HFFc6 (cell line): ENCODE data around the gene AIFM1. TPM values are rescaled to one million over a fixed set of nuclear protein-coding genes. Genes with fewer than 3 reads are reported as not detected.

Source experiments
- DNase-seq: peaks from one replicate; pipeline ENCODE4 v3.0.0-alpha.2; 2018
- H3K27ac Mint-ChIP-seq: 2 replicates; pipeline ENCODE4 v1.8.0; 2020; ENCODE audit warnings: mild to moderate bottlenecking, mixed read lengths
- H3K27me3 Mint-ChIP-seq: 2 replicates; pipeline ENCODE4 v1.8.0; 2021; ENCODE audit warnings: mild to moderate bottlenecking, moderate library complexity, mixed read lengths; ENCODE audit not compliant: insufficient read depth
- H3K36me3 Mint-ChIP-seq: 2 replicates; pipeline ENCODE4 v1.8.0; 2021; ENCODE audit warnings: low read depth, mixed read lengths
- H3K4me1 Mint-ChIP-seq: 2 replicates; pipeline ENCODE4 v1.8.0; 2020; ENCODE audit warnings: low read depth, mixed read lengths
- H3K4me3 Mint-ChIP-seq: 2 replicates; pipeline ENCODE4 v1.8.0; 2020; ENCODE audit warnings: mild to moderate bottlenecking, moderate library complexity, mixed read lengths
- H3K9me3 Mint-ChIP-seq: 2 replicates; pipeline ENCODE4 v1.8.0; 2020; ENCODE audit warnings: mild to moderate bottlenecking, mixed read lengths
- total RNA-seq, 6 experiments: library from RNA; stranded (reverse); fragmentation: NEBNext Ultra II Directional; extraction: Animal tissue kit (Norgen Biotek cat#: 25700); gene quantifications; 2 replicates in 1 of 6; 3 replicates in 5 of 6; pipeline ENCODE4 v1.2.3, GENCODE V29; 2021
- TF ChIP-seq, protein P1 (sequence below): fragments of 200-600 bp; sonication (generic); IDR thresholded peaks from 2 replicates; pipeline ENCODE4 v1.5.0; 2021; ENCODE audit warnings: antibody characterized with exemption, mild to moderate bottlenecking

Gene AIFM1
- total RNA-seq, 6 experiments from 2014 or later = 31.9 to 39.5 (median 33.8) TPM

GRCh38 chrX:130197464-130197863 is 31.8 kb upstream of the AIFM1 start:
- Mint-ChIP-seq H3K27me3 (no peaks in the 10 kb centered on the region; the same call in 1 of the 2 replicates), H3K27ac (no peak overlapping the region), H3K4me1 (no peaks in the 10 kb centered on the region), H3K4me3 (no peak overlapping the region), H3K9me3 (no peaks in the 10 kb centered on the region), H3K36me3 (no peaks in the 10 kb centered on the region)
- TF ChIP-seq, protein P1, sequence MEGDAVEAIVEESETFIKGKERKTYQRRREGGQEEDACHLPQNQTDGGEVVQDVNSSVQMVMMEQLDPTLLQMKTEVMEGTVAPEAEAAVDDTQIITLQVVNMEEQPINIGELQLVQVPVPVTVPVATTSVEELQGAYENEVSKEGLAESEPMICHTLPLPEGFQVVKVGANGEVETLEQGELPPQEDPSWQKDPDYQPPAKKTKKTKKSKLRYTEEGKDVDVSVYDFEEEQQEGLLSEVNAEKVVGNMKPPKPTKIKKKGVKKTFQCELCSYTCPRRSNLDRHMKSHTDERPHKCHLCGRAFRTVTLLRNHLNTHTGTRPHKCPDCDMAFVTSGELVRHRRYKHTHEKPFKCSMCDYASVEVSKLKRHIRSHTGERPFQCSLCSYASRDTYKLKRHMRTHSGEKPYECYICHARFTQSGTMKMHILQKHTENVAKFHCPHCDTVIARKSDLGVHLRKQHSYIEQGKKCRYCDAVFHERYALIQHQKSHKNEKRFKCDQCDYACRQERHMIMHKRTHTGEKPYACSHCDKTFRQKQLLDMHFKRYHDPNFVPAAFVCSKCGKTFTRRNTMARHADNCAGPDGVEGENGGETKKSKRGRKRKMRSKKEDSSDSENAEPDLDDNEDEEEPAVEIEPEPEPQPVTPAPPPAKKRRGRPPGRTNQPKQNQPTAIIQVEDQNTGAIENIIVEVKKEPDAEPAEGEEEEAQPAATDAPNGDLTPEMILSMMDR = no peak
- no peak for DNase-seq

GRCh38 chrX:130196466-130196865 is 30.8 kb upstream of the AIFM1 start:
- DNase-seq = no peak

DNA sequence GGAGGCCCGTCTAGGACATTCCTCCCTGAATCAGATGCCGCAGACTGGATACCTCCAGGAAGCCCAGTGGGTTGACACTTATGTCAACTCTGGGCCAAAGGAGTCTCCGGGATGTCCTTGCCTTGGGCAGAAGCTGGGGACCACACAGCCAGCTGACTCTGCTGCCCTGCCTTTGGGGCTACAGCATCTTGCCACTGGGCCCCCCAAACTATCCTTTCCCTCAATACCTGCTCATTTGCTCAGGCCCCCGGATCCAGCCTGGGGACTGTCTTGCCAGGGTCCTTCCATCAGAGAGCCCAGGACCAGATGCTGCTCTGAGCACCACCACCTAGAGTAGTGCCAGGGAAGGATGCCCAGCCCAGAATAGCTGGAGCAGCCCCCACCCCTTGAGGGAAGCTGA is 25.2 kb upstream of the AIFM1 start:
- H3K27me3 Mint-ChIP-seq = no peaks in the 10 kb centered on the region
- H3K36me3 Mint-ChIP-seq = no peaks in the 10 kb centered on the region
- TF ChIP-seq, protein P1 = no peak

More at GRCh38 chrX:130196466-130196865, 30.8 kb upstream of the AIFM1 start:
- Mint-ChIP-seq H3K4me1 (no peaks in the 10 kb centered on the region), H3K27me3 (no peaks in the 10 kb centered on the region; the same call in 1 of the 2 replicates), H3K9me3 (no peaks in the 10 kb centered on the region), H3K4me3 (no peak overlapping the region), H3K27ac (no peak overlapping the region), H3K36me3 (no peaks in the 10 kb centered on the region)
- TF ChIP-seq, protein P1 = no peak

DNA sequence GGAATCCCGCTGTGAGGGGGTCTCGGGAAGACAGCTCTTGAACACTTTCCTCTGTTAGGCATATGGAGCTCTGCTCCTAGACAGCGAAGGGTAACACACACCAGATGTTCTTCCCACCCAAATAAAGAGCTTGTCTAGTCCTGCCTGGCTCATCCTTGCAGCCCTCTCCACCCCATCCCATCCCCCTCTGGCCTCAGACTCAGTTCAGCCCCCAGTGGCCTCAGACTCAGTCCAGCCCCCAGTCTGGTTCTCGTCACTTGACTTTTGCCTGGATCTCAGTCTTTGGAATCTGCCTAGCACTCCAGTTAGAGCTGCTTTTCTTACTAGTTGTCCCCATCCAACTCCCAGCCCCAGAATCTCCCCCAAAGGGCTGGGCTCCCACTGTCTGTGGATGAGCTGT is 21.0 kb upstream of the AIFM1 start:
- Mint-ChIP-seq H3K4me3 (no peak overlapping the region), H3K4me1 (no peaks in the 10 kb centered on the region)

More for the DNA sequence above, 25.2 kb upstream of the AIFM1 start:
- H3K4me3 Mint-ChIP-seq = no peak overlapping the region
- no peaks in the 10 kb centered on the region for H3K9me3 Mint-ChIP-seq
- no peak for DNase-seq
- H3K4me1 Mint-ChIP-seq = no peaks in the 10 kb centered on the region
- H3K27ac Mint-ChIP-seq = no peak overlapping the region

GRCh38 chrX:130184857-130185256 is 19.2 kb upstream of the AIFM1 start:
- no peaks in the 10 kb centered on the region for H3K9me3 Mint-ChIP-seq
- no peaks in the 10 kb centered on the region for H3K4me1 Mint-ChIP-seq

More for the DNA sequence above, 21.0 kb upstream of the AIFM1 start:
- no peaks in the 10 kb centered on the region for H3K9me3 Mint-ChIP-seq
- no peak for DNase-seq
- H3K36me3 Mint-ChIP-seq = no peaks in the 10 kb centered on the region
- H3K27ac Mint-ChIP-seq = no peak overlapping the region
- TF ChIP-seq, protein P1 = no peak
- H3K27me3 Mint-ChIP-seq = no peaks in the 10 kb centered on the region

More at GRCh38 chrX:130184857-130185256, 19.2 kb upstream of the AIFM1 start:
- no peak for DNase-seq
- Mint-ChIP-seq H3K27me3 (no peaks in the 10 kb centered on the region), H3K36me3 (no peaks in the 10 kb centered on the region), H3K27ac (no peak overlapping the region), H3K4me3 (no peak overlapping the region)
- TF ChIP-seq, protein P1 = no peak
